NCI-H2029 treated with DMSO at 0.1 percent for 48 hours (cell line): ENCODE data around the gene CALR3.
A peak's percentile ranks its signal among the peaks of the same experiment; 100 is the strongest.

Experiments
- DNase-seq: peaks from one replicate; lab custom pipeline; 2025; lab: John Stamatoyannopoulos, UW

Gene CALR3

DNA sequence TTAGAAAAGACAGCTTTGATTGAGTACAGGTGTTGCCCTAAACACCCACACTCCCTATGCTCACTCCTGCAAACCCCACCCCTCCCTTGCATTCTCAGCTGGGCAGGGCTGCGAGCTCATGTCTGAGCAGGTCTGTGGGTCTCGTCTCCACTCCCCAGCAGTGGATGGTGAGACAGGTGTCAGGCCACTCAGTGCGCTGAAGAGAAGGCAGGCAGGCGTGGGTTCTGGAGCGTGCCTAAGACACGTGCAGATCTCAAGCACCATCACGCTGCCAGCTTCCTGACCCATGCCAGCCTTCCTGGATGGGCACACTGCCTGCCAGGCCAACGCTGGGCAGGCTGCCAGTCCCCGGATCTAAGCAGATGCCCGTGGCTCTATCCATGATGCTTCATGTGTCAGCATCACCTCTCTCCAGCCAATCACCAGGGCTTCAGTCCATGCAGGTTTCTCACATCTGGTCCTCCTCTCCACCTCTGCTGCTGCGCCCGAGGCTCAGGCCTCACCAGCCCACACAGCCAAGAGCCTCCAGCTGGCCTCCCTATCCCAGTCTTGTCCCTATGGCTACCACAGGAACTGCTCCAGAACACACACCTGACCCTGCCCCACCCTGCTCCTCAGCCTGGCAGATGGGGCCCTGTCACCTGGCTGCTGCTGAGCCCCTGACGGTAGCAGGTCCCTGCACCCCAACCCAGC, 66.8 kb downstream of the CALR3 start:
- peak; percentile 89 for DNase-seq
